MCF 10A (cell line): ENCODE data around the gene TMEM131L. TPM values are rescaled to one million over a fixed set of nuclear protein-coding genes. Genes with fewer than 3 reads are reported as not detected.
A peak's percentile ranks its signal among the peaks of the same experiment; 100 is the strongest.

ENCODE experiments used
- BruUV-seq: library from RNA; stranded (reverse); fragments of 400-500 nt; replicated peaks from 2 replicates; lab custom pipeline; 2021; lab: Mats Ljungman, UMichigan
- CTCF ChIA-PET: fragments of 300-600 bp; sonication (Branson Sonifier 250); formaldehyde crosslinking; extraction: SDS; loops from one replicate; lab custom pipeline; 2021; ENCODE audit warnings: antibody characterized with exemption, inconsistent platforms; lab: Yijun Ruan, JAX
- POLR2A ChIA-PET: fragments of 300-600, 350-650 bp; sonication (Branson Sonifier 250); formaldehyde crosslinking; extraction: SDS; loops from one replicate; lab custom pipeline; 2020; ENCODE audit warnings: antibody characterized with exemption, inconsistent platforms; lab: Yijun Ruan, JAX
- DNase-seq: peaks from one replicate; pipeline ENCODE4 v3.0.0-alpha.2; 2018; ENCODE audit not compliant: unreplicated experiment
- H3K27ac Mint-ChIP-seq: one replicate; pipeline ENCODE4 v1.8.0; 2022; ENCODE audit warnings: mild to moderate bottlenecking, low read depth, mixed read lengths; ENCODE audit not compliant: unreplicated experiment
- H3K27me3 Mint-ChIP-seq: one replicate; pipeline ENCODE4 v1.8.0; 2022; ENCODE audit warnings: mixed read lengths; ENCODE audit not compliant: insufficient read depth, unreplicated experiment
- H3K36me3 Mint-ChIP-seq: one replicate; pipeline ENCODE4 v1.8.0; 2022; ENCODE audit warnings: mild to moderate bottlenecking, moderate library complexity, mixed read lengths; ENCODE audit not compliant: insufficient read depth, unreplicated experiment
- H3K4me1 Mint-ChIP-seq: one replicate; pipeline ENCODE4 v1.8.0; 2022; ENCODE audit warnings: mixed read lengths; ENCODE audit not compliant: insufficient read depth, unreplicated experiment
- H3K4me3 Mint-ChIP-seq: one replicate; pipeline ENCODE4 v1.8.0; 2022; ENCODE audit warnings: mild to moderate bottlenecking, moderate library complexity, mixed read lengths; ENCODE audit not compliant: unreplicated experiment
- H3K9me3 Mint-ChIP-seq: one replicate; pipeline ENCODE4 v1.8.0; 2022; ENCODE audit warnings: mixed read lengths; ENCODE audit not compliant: unreplicated experiment
- intact Hi-C: fragments of 100-400 bp; cut with micrococcal nuclease; formaldehyde crosslinking; loops from 2 replicates; pipeline ENCODE4 v1.14.1; 2022
- total RNA-seq: library from RNA; stranded (reverse); gene quantifications from 2 replicates; pipeline ENCODE4 v1.2.3, GENCODE V29; 2022
- TF ChIP-seq, protein P1 (sequence below): fragments of 200-600 bp; IDR thresholded peaks from one replicate; pipeline ENCODE4 v1.8.0; 2022; ENCODE audit warnings: antibody characterized with exemption, mild to moderate bottlenecking; ENCODE audit not compliant: unreplicated experiment

The TMEM131L gene
- total RNA-seq, 1 experiment from 2014 or later: 10.1 TPM

DNA sequence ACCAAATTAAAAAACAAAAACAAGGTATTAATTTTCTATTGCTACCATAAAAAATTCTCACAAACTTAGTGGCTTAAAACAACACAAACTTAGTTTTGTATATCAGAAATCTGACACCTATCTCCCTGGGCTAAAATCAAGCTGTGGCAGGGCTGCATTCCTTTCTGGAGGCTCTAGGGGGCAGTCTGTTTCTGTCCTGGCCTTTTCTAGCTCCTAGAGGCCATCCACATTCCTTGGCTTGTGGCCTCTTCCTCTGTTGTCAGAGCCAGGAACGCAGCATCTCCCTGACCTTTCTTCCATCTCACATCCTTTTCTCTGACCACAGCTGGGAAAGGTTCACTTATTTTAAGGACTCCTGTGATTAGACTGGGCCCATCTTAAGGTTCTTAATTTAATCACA is 179.0 kb downstream of the TMEM131L start:
- H3K27me3 Mint-ChIP-seq: no peaks in the 10 kb centered on the region
- POLR2A ChIA-PET: interaction anchor here (0.6 kb wide), 1 partner anchor 670 kb away, joined by 4 read pairs; no protein-coding TSS in a partner anchor
- intact Hi-C loops: no loop called here
- CTCF ChIA-PET: interaction anchor here (1.2 to 4.2 kb wide), 2 partner anchors 11 to 104 kb away, joined by 4 to 29 read pairs; no protein-coding TSS in a partner anchor
- BruUV-seq: no TSS peak
- H3K4me1 Mint-ChIP-seq: no peaks in the 10 kb centered on the region
- TF ChIP-seq, protein P1, sequence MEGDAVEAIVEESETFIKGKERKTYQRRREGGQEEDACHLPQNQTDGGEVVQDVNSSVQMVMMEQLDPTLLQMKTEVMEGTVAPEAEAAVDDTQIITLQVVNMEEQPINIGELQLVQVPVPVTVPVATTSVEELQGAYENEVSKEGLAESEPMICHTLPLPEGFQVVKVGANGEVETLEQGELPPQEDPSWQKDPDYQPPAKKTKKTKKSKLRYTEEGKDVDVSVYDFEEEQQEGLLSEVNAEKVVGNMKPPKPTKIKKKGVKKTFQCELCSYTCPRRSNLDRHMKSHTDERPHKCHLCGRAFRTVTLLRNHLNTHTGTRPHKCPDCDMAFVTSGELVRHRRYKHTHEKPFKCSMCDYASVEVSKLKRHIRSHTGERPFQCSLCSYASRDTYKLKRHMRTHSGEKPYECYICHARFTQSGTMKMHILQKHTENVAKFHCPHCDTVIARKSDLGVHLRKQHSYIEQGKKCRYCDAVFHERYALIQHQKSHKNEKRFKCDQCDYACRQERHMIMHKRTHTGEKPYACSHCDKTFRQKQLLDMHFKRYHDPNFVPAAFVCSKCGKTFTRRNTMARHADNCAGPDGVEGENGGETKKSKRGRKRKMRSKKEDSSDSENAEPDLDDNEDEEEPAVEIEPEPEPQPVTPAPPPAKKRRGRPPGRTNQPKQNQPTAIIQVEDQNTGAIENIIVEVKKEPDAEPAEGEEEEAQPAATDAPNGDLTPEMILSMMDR: peak; percentile 28
- H3K36me3 Mint-ChIP-seq: no peaks in the 10 kb centered on the region
- DNase-seq: peak; percentile 13
- no peak overlapping the region for H3K4me3 Mint-ChIP-seq
- no peaks in the 10 kb centered on the region for H3K9me3 Mint-ChIP-seq
- no peak overlapping the region for H3K27ac Mint-ChIP-seq

DNA sequence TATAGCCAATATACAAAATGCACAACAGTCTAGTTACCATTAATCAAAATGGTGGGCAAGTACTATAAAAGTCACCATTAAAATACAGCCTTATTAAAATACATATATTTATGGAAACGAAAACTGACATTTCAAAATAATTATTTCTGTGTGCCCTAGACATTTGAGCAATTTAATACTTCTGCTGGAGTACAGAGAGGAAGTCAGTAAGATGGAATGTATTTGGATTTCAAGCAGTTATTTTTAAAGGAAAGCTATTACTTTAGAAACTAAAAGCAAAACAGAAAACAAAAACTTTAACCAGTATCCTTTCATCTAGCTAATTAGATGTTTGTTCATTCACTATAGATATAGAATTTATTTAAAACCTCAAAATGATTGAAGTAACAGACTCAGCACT is 180.1 kb downstream of the TMEM131L start:
- H3K36me3 Mint-ChIP-seq: no peaks in the 10 kb centered on the region
- H3K27ac Mint-ChIP-seq: no peak overlapping the region
- H3K4me1 Mint-ChIP-seq: peaks cover 9% of the 10 kb centered on the region
- no peak overlapping the region for H3K4me3 Mint-ChIP-seq
- TF ChIP-seq, protein P1: no peak
- intact Hi-C loops: no loop called here
- no TSS peak for BruUV-seq
- CTCF ChIA-PET: interaction anchor here (5.2 kb wide), 1 partner anchor 104 kb away, joined by 50 read pairs; no protein-coding TSS in a partner anchor
- POLR2A ChIA-PET: no interaction called here
- DNase-seq: no peak
- no peaks in the 10 kb centered on the region for H3K27me3 Mint-ChIP-seq
- H3K9me3 Mint-ChIP-seq: no peaks in the 10 kb centered on the region

DNA sequence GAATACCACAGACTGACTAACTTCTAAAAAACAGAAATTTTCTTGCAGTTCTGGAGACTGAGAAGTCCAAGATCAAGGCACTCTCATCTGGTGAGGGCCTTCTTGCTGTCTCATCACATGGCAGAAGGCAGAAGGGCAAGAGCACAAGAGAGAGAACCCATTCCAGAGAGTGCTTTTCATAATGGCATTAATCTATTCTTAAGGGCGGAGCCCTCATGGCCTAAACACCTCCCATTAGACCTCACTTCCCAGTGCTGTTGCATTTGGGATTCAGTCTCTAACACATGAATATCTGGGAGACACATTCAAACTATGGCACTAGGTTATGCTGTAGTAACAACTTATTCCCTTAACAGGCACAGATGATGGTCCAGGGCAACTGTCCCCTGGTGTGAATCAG is 180.8 kb downstream of the TMEM131L start:
- no TSS peak for BruUV-seq
- Mint-ChIP-seq H3K4me1 (peaks cover 16% of the 10 kb centered on the region), H3K27me3 (no peaks in the 10 kb centered on the region), H3K4me3 (no peak overlapping the region), H3K27ac (peak overlapping the region; percentile 49), H3K9me3 (no peaks in the 10 kb centered on the region), H3K36me3 (no peaks in the 10 kb centered on the region)
- TF ChIP-seq, protein P1: no peak
- DNase-seq: no peak
- intact Hi-C loops: no loop called here
- ChIA-PET CTCF (interaction anchor here (0.6 to 5.2 kb wide), 3 partner anchors 12 to 410 kb away, joined by 4 to 50 read pairs (median 23); no protein-coding TSS in a partner anchor), POLR2A (no interaction called here)

DNA sequence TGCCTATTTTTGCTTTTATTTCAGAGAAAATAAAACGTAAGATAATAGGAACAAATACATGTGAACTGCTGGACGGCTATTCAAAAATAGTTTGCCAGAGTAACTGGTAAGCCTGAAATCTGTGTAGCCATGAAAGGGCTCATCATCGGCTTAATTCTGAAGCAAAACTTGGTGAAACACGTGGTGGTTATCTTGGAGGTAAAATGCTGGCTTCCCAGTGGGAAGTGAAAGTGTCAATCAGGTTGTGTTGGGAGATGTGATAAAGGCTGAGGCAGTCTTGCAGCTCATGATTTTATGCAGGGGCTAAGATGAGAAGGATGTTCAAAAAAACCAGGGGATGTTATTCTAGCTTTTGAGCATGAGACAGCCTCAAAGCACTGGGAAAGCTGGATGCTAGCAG is 181.8 kb downstream of the TMEM131L start:
- BruUV-seq: no TSS peak
- CTCF ChIA-PET: interaction anchor here (0.6 to 5.2 kb wide), 7 partner anchors 13 to 1148 kb away, joined by 3 to 50 read pairs (median 4); no protein-coding TSS in a partner anchor
- no peak overlapping the region for H3K4me3 Mint-ChIP-seq
- no peaks in the 10 kb centered on the region for H3K27me3 Mint-ChIP-seq
- H3K36me3 Mint-ChIP-seq: no peaks in the 10 kb centered on the region
- no peaks in the 10 kb centered on the region for H3K9me3 Mint-ChIP-seq
- intact Hi-C loops: no loop called here
- TF ChIP-seq, protein P1: no peak
- POLR2A ChIA-PET: no interaction called here
- H3K4me1 Mint-ChIP-seq: peaks cover 25% of the 10 kb centered on the region
- H3K27ac Mint-ChIP-seq: no peak overlapping the region
- no peak for DNase-seq
